Prostate gland (tissue), 2 donors: ENCODE results near the gene MDK. TPM values are rescaled to one million over a fixed set of nuclear protein-coding genes. Genes with fewer than 3 reads are reported as not detected.

Source experiments
- DNase-seq: peaks from one replicate; pipeline ENCODE4 v3.0.0-alpha.2; 2019; ENCODE audit warnings: low spot score
- H3K27ac ChIP-seq, 2 donors: fragments of 200-600 bp; sonication (generic); 2 replicates each; pipeline ENCODE4 v1.5.1; 2017 to 2019
- H3K27me3 ChIP-seq: fragments of 200-600 bp; sonication (generic); replicated peaks from 2 replicates; pipeline ENCODE4 v1.5.1; 2019; ENCODE audit not compliant: insufficient read depth
- H3K36me3 ChIP-seq, 2 donors: fragments of 200-600 bp; sonication (generic); 1 replicate in 1 of 2; 2 replicates in 1 of 2; pipeline versions ENCODE4 v1.5.1 to v1.8.1; 2017 to 2019
- H3K4me1 ChIP-seq: fragments of 200-600 bp; sonication (generic); replicated peaks from 2 replicates; pipeline ENCODE4 v1.5.1; 2019
- H3K4me3 ChIP-seq, 2 donors: fragments of 200-600 bp; sonication (generic); 2 replicates each; pipeline ENCODE4 v1.5.1; 2017 to 2019
- H3K9me3 ChIP-seq: fragments of 200-600 bp; sonication (generic); 2 replicates; pipeline ENCODE4 v1.5.1; 2017
- CTCF ChIP-seq, 4 experiments: fragments of 200-600 bp in 2 of 4; fragments of 450-650 bp in 2 of 4; sonication (generic) in 2 of 4; IDR thresholded peaks; 1 replicate in 3 of 4; 2 replicates in 1 of 4; pipeline ENCODE4 v1.5.1; 2016 to 2019; ENCODE audit warnings: antibody characterized with exemption in 4 of 4, mild to moderate bottlenecking in 2 of 4, moderate library complexity in 2 of 4
- POLR2A ChIP-seq: fragments of 450-650 bp; IDR thresholded peaks from one replicate; pipeline ENCODE4 v1.6.1; 2016; ENCODE audit warnings: antibody characterized with exemption, mild to moderate bottlenecking
- POLR2AphosphoS5 ChIP-seq: sonication (generic); formaldehyde crosslinking; IDR thresholded peaks from one replicate; pipeline ENCODE4 v1.6.1; 2017; ENCODE audit warnings: antibody characterized with exemption
- WGBS: methylation state at CpG from one replicate; pipeline ENCODE4 v1.1.5; 2018; 5-methylcytosine and 5-hydroxymethylcytosine counted together
- intact Hi-C: fragments of 100-400 bp; cut with DNase I; formaldehyde crosslinking; loops from one replicate; pipeline ENCODE4 v1.14.2; 2022
- total RNA-seq, 2 donors: library from RNA; depleted of rRNA; stranded (reverse); fragments of >200 nt; gene quantifications; one replicate each; pipeline ENCODE4 v1.1.0, GENCODE V29; 2016

Gene MDK, protein sequence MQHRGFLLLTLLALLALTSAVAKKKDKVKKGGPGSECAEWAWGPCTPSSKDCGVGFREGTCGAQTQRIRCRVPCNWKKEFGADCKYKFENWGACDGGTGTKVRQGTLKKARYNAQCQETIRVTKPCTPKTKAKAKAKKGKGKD
- 100 to 1,000 TPM in 1 of 2 donors, 10 to 100 TPM in 1; 71.6 to 164 TPM for total RNA-seq

DNA sequence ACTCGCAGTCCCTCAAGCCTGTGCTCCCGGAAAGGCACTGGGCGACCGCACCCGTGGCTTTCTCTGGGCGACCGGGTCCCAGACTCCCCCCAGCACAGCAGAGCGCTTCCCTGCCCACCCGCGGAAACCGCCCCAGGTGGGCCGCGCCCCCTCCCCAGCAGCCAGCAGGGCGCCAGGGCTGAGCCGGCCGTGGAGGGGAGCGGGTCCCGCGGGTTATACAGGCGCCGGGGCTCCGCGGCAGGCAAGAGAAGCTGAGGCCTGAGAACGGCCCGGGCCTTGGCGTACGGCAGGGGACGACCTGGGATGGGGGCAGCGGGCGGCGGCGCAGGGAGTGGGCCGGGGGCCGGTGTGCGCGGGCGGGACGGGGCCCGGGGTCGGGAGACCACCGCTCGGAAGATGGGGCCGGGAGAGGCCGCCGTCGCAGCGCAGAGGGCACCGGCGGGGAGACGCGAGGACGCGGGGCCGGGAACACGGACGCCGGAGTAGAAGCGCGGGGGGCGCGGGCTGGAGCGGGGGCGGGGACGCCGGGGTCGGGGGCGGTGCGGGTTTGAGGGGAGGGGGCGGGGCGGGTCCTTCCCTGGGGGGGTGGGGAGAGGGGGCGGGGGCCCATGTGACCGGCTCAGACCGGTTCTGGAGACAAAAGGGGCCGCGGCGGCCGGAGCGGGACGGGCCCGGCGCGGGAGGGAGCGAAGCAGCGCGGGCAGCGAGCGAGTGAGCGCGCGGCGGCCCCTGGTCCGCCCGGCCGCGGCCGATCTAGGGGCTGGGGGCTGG is at the start of gene MDK:
TSS of gene MDK (plus strand) at position 622 of the 771 bp plus-strand sequence. CDS start 389 bp downstream, outside the sequence.
- Histone ChIP-seq H3K27ac (peak within 1 kb of the TSS; percentile 84 to 86), H3K36me3 (no peaks in the 10 kb centered on the region), H3K4me1 (peaks cover 7% of the 10 kb centered on the region), H3K9me3 (no peaks in the 10 kb centered on the region), H3K27me3 (no peaks in the 10 kb centered on the region), H3K4me3 (peak within 1 kb of the TSS; percentile 54 to 58)
- intact Hi-C loops = no loop called here
- no peak for DNase-seq
- WGBS = 1% methylated on average over 34 of the region's 96 CpGs
- no peak for TF ChIP-seq POLR2AphosphoS5
- no peak for TF ChIP-seq POLR2A

DNA sequence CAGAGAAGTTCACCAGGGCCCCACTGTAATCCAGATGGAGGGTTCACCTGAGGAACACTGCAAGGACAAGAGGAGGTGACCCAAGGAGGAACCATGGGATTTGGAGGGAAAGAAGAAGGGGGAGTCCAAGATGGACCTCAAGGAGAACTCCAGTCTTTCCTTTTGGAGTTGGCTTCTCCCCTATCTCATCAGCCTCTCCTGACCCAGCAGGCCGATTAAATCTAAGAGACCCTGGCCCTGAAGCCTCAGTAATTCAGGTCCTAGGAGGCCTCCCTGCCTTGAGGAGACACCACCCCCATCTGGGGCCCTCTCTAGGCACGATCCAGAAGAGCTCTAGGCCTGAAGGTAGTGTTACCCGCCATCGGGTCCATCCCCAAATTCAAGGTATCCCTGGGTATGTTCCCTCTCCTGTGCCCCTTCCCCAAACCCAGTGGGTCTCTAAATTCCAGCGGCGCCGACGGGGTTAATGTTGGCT is 49.3 kb upstream of the MDK start:
- peak overlapping the region; percentile 27 to 42 for H3K4me3 ChIP-seq
- H3K9me3 ChIP-seq = no peaks in the 10 kb centered on the region
- no peaks in the 10 kb centered on the region for H3K4me1 ChIP-seq
- TF ChIP-seq CTCF (IDR thresholded peaks at IDR 0.05) = no peak
- TF ChIP-seq POLR2A = no peak
- TF ChIP-seq POLR2AphosphoS5 = no peak
- WGBS = 25% methylated on average over 8 of the region's 8 CpGs
- H3K36me3 ChIP-seq = no peaks in the 10 kb centered on the region
- no peak for DNase-seq
- H3K27me3 ChIP-seq = no peaks in the 10 kb centered on the region
- intact Hi-C loops = loop anchor here (10.0 kb wide), 1 partner anchor 207 kb away; the partner anchor contains the start of gene PHF21A
- no peak overlapping the region for H3K27ac ChIP-seq

DNA sequence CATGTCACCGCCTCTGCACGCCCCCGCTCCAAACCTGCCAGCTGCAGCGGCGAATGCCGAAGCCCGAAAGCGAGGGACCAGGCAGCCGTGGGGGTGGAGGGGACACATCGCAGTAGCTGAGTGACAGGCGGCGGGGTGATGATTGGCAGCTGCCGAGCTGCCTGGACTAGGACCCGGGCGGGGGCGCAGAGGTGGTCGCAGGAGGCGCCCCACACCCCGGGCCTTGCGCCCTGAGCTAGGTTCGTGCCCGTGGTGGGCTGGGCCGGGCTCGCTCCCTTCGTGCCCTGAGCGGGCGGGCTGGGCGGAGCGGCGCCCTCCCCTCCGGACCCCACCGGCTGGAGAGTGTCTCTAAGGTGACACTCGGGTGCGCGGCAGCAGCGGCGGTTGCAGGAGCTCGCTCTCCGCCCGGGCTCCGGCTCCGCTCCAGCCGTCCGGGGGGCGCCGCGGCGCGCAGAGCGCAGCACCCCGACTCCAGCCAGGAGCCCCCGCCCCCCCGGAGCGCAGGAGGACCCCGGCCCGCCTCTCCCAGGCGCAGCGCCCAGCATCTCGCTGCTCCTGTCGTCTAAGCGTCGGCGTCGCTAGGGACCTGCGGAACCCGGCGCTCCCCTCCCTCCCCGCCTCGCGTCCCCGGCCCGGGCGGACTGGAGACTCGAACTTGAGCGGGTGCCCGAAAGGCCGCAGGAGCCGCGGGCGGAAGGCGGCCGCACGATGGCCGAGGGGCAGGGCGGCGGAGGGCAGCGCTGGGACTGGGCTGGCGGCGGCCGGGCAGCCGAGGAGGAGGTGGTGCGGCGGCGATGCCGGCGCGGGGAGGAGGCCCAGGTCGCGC is 48.7 kb upstream of the MDK start:
- H3K27ac ChIP-seq = no peak overlapping the region
- no peaks in the 10 kb centered on the region for H3K36me3 ChIP-seq
- H3K27me3 ChIP-seq = no peaks in the 10 kb centered on the region
- H3K4me1 ChIP-seq = no peaks in the 10 kb centered on the region
- TF ChIP-seq POLR2AphosphoS5 (no peak), POLR2A (no peak), CTCF (IDR thresholded peaks at IDR 0.05) (no peak)
- 2% methylated on average over 59 of the region's 99 CpGs for WGBS
- no peak for DNase-seq
- H3K9me3 ChIP-seq = no peaks in the 10 kb centered on the region
- intact Hi-C loops = loop anchor here (10.0 kb wide), 1 partner anchor 208 kb away; the partner anchor contains the start of gene PHF21A
- peak overlapping the region; percentile 27 to 42 for H3K4me3 ChIP-seq

GRCh38 chr11:46333394-46333947 is 48.0 kb upstream of the MDK start:
- 14% methylated on average over 25 of the region's 25 CpGs for WGBS
- peak overlapping the region; percentile 27 to 42 for H3K4me3 ChIP-seq
- H3K27ac ChIP-seq = no peak overlapping the region
- H3K4me1 ChIP-seq = peaks cover under 1% of the 10 kb centered on the region
- TF ChIP-seq POLR2A = no peak
- no peak for TF ChIP-seq POLR2AphosphoS5
- TF ChIP-seq CTCF (IDR thresholded peaks at IDR 0.05) = no peak
- intact Hi-C loops = loop anchor here (10.0 kb wide), 1 partner anchor 209 kb away; the partner anchor contains the start of gene PHF21A
- no peaks in the 10 kb centered on the region for H3K9me3 ChIP-seq
- no peak for DNase-seq
- H3K27me3 ChIP-seq = no peaks in the 10 kb centered on the region
- H3K36me3 ChIP-seq = no peaks in the 10 kb centered on the region
